ENCODE measurements around the gene ZNF343. TPM values are rescaled to one million over a fixed set of nuclear protein-coding genes. Genes with fewer than 3 reads are reported as not detected.
"Not testable (repeated sequence)": the region's sequence is repeated elsewhere in the genome, so short reads cannot be mapped to it uniquely, and the experiment has no call there.

ZNF343 gene
- total RNA-seq, 1 experiment from 2014 or later, result 12.0 TPM

DNA sequence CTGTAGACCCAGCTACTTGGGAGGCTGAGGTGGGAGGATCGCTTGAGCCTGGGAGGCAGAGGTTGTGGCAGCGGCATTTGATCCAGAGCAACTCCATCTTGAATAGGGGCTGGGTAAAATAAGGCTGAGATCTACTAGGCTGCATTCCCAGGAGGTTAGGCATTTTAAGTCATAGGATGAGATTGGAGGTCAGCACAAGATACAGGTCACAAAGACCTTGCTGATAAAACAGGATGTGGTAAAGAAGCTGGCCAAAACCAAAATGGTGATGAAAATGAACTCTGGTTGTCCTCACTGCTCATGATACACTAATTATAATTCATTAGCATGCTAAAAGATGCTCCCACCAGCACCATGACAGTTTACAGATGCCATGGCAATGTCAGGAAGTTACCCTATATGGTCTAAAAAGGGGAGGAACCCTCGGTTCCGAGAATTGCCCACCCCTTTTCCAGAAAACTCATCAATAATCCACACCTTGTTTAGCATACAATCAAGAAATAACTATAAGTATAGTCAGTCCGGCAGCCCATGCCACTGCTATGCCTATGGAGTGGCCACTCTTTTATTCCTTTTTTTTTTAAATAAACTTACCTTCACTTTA is 14.2 kb upstream of the ZNF343 start:
- not testable (repeated sequence) for H3K9ac ChIP-seq (ENCODE audit: low read length); H3K9me2 ChIP-seq (ENCODE audit: insufficient read depth); H3K79me2 ChIP-seq (ENCODE audit: insufficient read depth, low read length); H3K9me3 ChIP-seq (ENCODE audit: control insufficient read depth in 1 of 2, insufficient read depth in 1 of 2, low read depth in 1 of 2, low read length in 2 of 2); H4K20me1 ChIP-seq (ENCODE audit: insufficient read depth); H3K27me3 ChIP-seq (ENCODE audit: insufficient read depth, low read length); H3K27ac ChIP-seq (ENCODE audit: low read depth, low read length); H3K4me3 ChIP-seq (replicated peaks in 1 of 2; ENCODE audit: low read depth in 1 of 2, low read length in 2 of 2); BruUV-seq (replicated peaks); H3K4me2 ChIP-seq (ENCODE audit: low read length); H3K36me3 ChIP-seq (ENCODE audit: control insufficient read depth in 1 of 2, insufficient read depth in 2 of 2, low read length in 2 of 2); DNase-seq (ENCODE audit: low read depth, low spot score); H2AFZ ChIP-seq (ENCODE audit: low read depth, low read length, poor library complexity, severe bottlenecking); ATAC-seq
- intact Hi-C loops (cut with micrococcal nuclease), result loop anchor here (5.0 kb wide), 1 partner anchor 124 kb away; no protein-coding TSS in a partner anchor
- ChIA-PET POLR2A (interaction anchor here (1.0 to 1.7 kb wide), 4 partner anchors 14 to 129 kb away, joined by 3 to 10 read pairs (median 4); partner anchors contain the start of genes NOP56, SNRPB and ZNF343), CTCF (interaction anchor here (1.0 to 3.7 kb wide), 14 partner anchors 8 to 315 kb away, joined by 3 to 28 read pairs (median 6); partner anchors contain the start of genes NOP56 and ZNF343), RAD21 (ENCODE audit: low non-redundant PET in 1 of 2, low total read pairs in 2 of 2, uncharacterized antibody in 2 of 2, unreplicated experiment in 2 of 2) (interaction anchor here in 1 of 2 experiments (1.0 kb wide), 1 partner anchor 53 kb away, joined by 3 read pairs; no protein-coding TSS in a partner anchor)
- peaks cover 3 to 23% of the 10 kb centered on the region in 2 experiments for H3K4me1 ChIP-seq (ENCODE audit: control insufficient read depth in 1 of 2, insufficient read depth in 2 of 2, low read length in 2 of 2)

- Histone ChIP-seq H3K27me3 (ENCODE audit: insufficient read depth, low read length) (no peaks in the 10 kb centered on the region), H3K4me1 (ENCODE audit: control insufficient read depth in 1 of 2, insufficient read depth in 2 of 2, low read length in 2 of 2) (peaks cover 3 to 23% of the 10 kb centered on the region in 2 experiments), H2AFZ (ENCODE audit: low read depth, low read length, poor library complexity, severe bottlenecking) (peak overlapping the region; percentile 86), H3K9me3 (ENCODE audit: control insufficient read depth in 1 of 2, insufficient read depth in 1 of 2, low read depth in 1 of 2, low read length in 2 of 2) (no peaks in the 10 kb centered on the region), H4K20me1 (ENCODE audit: insufficient read depth) (no peaks in the 10 kb centered on the region), H3K4me2 (ENCODE audit: low read length) (peak overlapping the region; percentile 36; the same call in 1 of the 2 replicates), H3K36me3 (ENCODE audit: control insufficient read depth in 1 of 2, insufficient read depth in 2 of 2, low read length in 2 of 2) (no peaks in the 10 kb centered on the region), H3K27ac (ENCODE audit: low read depth, low read length) (no peak overlapping the region), H3K4me3 (replicated peaks in 1 of 2; ENCODE audit: low read depth in 1 of 2, low read length in 2 of 2) (no peak overlapping the region), H3K9ac (ENCODE audit: low read length) (no peak overlapping the region), H3K79me2 (ENCODE audit: insufficient read depth, low read length) (no peaks in the 10 kb centered on the region), H3K9me2 (ENCODE audit: insufficient read depth) (no peaks in the 10 kb centered on the region)
- BruUV-seq (replicated peaks), result no TSS peak
- ATAC-seq (peak; percentile 25; the same call in 1 of the 2 replicates), DNase-seq (ENCODE audit: low read depth, low spot score) (peak; percentile 39)
- RAD21 ChIA-PET (ENCODE audit: low non-redundant PET in 1 of 2, low total read pairs in 2 of 2, uncharacterized antibody in 2 of 2, unreplicated experiment in 2 of 2), result no interaction called here
- CTCF ChIA-PET, result interaction anchor here (0.5 to 3.7 kb wide), 26 partner anchors 9 to 1203 kb away, joined by 3 to 28 read pairs (median 4); partner anchors contain the start of genes NOP56, SNRPB and ZNF343
- intact Hi-C loops (cut with micrococcal nuclease), result loop anchor here (5.0 kb wide), 1 partner anchor 126 kb away; no protein-coding TSS in a partner anchor
- POLR2A ChIA-PET, result interaction anchor here (0.6 to 1.7 kb wide), 6 partner anchors 13 to 130 kb away, joined by 3 to 10 read pairs (median 3); partner anchors contain the start of genes NOP56, SNRPB and ZNF343
- peak; percentile 32 for TF ChIP-seq YY1 (IDR thresholded peaks at IDR 0.05; ENCODE audit: extremely low read depth, insufficient replicate concordance, low read depth, low read length)
- no peak for TF ChIP-seq SRF (IDR thresholded peaks at IDR 0.05; ENCODE audit: low read depth)
- peak; percentile 14; the same call in 1 of the 2 replicates for TF ChIP-seq ZFX (IDR thresholded peaks at IDR 0.05)
- TF ChIP-seq CTCF (IDR thresholded peaks at IDR 0.05 in 2 of 3, conservative IDR thresholded peaks at IDR 0.05 in 1 of 3; ENCODE audit: borderline replicate concordance in 1 of 3, insufficient read depth in 1 of 3, low read depth in 2 of 3, low read length in 2 of 3), result peak; percentile 36 to 96 (median 91); a peak in 5 of 6 replicates
Measured at GRCh38 chr20:2521369-2522305, 12.9 kb upstream of the ZNF343 start.
